Hair follicular keratinocyte (primary cell): Measurements from ENCODE around the gene DPAGT1. TPM values are rescaled to one million over a fixed set of nuclear protein-coding genes. Genes with fewer than 3 reads are reported as not detected.

ENCODE experiments used
- total RNA-seq: library from RNA; depleted of rRNA; stranded (reverse); fragments of >200 nt; gene quantifications from 2 replicates; pipeline ENCODE4 v1.2.3, GENCODE V29; 2015

Gene DPAGT1
- 27.2 and 32.5 TPM in 2 replicates for total RNA-seq

DNA sequence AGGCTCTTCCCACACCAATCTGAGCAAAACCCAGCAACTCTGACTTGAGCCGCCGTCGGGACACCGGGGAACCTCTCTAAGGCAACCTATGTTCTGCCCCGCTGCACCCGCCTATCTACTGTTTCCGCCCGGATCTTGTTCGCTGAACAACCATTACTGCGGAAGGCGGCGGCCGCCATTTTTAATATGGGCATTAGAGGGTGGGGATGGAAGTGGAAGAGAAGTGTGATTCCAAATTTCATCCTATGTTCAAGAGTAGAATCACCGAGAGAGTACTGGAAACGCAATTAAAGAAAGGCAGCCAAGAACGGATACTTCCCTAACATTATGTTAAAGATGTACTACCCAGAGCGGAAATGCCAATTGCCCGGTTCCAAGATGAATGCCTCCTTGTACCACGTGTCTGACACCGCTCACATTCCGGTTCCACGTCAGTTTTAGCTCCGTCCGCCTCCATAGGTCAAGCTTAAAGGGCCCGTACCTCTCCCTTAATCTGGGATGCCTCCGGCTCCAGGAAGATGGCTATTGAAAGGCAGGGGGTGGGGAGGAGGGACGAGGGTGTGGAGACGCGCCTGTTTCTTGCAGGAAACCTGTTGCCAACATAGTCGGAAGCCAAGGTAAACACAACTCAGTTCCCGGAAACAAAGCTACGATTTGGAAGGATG is at the start of gene DPAGT1:
TSS of gene DPAGT1 (minus strand) at position 95 of the 665 bp plus-strand sequence. CDS start 198 bp downstream, outside the sequence.

DNA sequence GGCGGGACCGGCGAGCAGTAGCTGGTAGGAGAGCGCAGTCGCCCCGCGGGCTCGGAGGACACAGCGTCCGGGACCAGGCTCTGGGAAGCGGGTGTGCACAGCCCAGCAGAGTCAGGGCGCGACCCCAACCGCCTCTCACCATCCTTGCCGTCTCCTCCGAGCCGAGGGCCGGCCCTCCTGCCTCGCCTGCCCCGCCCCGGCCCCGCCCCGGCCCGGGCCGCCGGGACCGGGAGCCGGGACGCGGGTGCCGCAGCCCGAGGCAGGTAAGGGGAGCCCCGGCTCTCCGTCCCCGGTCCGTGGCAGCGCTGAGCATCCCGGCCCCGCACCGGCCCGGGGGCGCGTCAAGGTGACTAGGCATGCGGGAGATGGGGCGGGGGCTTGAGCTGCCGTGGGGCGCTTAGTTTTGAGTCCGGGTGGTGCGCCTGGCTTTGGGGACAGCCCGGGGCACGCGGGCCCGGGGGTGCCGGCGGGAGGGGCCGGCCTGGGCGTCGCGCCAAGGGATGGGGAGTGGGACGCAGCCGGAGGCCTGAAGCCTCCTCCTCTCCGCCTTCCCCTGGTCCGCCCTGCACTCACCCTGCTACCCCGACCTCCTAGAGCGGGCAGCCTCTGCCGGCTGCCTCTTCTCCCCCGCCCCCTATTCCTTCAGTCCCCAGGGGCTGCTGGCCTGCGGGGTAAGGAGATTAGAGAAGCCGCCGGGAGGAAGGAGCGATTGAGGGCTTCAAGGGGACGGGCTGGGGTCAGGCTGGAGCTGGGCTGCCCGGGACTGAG is 47.5 kb upstream of the DPAGT1 start, which contains the start of gene ABCG4:
TSS of gene ABCG4 (plus strand) at position 35 of the 768 bp plus-strand sequence. CDS start 914 bp downstream, outside the sequence.

DNA sequence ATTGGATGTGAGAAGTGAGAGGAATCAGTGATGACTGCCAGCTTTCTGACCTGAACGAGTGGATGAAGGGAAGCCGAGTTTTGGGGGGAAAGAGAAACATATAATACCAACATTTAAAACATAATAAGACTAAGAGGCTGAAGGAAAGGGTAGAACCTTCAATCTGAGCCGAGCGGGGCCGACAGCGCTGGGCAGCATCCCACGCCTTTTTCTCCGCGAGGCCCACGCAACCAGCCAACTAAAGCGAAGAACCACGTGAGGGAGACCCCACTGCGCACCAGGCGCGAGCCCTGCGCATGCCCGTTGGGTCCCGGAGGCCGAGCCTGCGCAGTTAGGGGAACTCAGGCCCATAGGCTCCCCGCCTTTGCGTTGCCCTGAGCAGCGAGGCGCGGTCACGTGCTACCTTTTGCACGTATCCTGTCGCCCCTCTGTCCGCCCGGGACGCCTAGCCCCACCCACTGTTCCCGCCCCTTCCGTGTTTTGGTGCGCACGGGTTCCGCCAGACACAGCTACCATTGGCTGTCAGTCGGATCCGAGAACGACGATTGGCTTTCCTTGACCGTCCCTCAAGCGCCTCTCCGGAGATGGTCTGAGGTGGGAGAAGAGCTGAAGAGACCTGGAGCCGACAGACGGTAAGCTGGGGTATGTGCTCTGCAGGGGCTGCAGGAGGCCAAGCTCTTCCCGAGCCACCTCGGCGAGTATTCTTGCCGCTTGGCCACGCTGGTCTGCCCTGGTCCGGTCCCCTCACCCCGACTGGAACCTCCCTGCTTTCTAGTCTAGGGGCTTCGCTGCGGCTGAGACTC is 19.6 kb upstream of the DPAGT1 start, which contains the start of gene HINFP:
TSS of gene HINFP (plus strand) at position 573 of the 803 bp plus-strand sequence. CDS start 5,365 bp downstream, outside the sequence.

DNA sequence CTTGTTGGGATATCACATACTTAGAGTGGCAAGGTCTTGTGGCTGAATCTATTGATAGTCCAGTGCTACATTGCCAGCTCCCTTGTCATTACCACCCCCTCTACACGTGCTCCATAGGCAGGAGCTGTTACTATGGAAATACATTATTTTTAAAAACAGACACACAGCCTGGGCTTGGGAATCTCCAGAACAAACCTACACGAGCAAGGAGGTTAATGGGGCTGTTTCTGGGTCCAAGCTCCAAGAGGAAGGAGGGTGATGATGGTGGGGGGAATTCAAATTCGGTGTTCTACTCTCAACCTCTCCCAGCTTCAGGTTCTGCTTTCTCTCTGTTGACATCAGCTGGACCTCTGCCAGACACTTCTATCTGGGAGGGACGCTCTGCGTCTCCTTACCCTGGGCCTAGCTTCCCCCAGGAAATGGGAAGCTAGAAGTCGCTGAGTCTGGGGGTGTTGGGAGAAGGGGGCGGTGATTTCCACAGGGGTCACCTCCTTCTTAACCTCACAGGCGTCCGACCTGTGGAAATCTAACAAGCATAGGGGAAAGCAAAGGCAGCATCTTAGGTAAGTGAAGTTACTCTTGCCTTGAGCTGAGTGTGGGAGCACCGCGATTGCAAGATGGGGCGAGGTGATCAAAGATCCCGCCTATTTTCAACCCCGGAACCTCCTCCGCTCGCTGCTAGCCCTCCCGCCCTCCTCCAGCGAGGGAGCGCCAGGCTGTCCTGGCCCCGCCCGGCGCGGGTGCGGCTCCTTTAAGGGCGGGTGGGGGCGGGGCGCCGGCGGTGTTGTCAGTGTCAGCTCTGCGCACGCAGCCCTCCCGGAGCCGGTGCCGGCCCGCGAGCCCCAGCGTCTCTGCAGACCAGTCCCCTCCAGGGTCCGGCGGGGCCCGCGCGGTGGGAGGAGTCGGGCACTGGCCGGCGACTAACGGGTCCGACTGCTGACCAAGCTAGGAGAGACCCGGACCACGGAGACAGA is 5.2 kb upstream of the DPAGT1 start, which contains the start of gene C2CD2L:
TSS of gene C2CD2L (plus strand) at position 781 of the 974 bp plus-strand sequence. CDS start 398 bp downstream, outside the sequence.

DNA sequence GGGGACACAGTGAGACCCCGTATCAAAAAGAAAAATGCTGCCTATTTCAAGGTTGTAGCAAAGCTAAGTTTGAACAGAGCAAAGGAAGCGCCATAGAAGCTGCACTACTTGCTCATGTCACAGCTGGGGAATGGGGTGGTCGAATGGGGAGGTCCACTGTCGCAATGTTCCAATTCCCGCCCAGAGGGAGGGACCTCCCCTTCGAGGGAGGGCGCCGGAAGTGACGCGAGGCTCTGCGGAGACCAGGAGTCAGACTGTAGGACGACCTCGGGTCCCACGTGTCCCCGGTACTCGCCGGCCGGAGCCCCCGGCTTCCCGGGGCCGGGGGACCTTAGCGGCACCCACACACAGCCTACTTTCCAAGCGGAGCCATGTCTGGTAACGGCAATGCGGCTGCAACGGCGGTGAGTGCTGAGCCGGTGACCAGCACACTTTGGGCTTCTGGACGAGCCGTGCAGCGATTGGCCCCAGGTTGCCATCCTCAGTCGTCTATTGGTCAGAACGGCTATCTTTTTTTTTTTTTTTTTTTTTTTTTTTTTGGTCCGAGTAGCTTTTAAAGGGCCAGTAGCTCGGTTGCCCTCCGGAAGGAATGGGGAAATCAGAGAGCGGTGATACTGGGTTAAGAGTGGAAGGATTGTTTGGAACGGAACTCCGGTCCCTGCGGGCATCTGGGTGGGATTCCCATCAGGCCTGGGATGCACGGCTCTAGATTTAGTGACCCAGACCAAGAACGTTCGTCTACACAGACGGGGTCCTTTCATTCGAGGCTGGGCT is 16.8 kb downstream of the DPAGT1 start, which contains the start of gene HMBS:
TSS of gene HMBS (plus strand) at position 219 of the 774 bp plus-strand sequence. CDS start at position 372, 153 bp downstream.

DNA sequence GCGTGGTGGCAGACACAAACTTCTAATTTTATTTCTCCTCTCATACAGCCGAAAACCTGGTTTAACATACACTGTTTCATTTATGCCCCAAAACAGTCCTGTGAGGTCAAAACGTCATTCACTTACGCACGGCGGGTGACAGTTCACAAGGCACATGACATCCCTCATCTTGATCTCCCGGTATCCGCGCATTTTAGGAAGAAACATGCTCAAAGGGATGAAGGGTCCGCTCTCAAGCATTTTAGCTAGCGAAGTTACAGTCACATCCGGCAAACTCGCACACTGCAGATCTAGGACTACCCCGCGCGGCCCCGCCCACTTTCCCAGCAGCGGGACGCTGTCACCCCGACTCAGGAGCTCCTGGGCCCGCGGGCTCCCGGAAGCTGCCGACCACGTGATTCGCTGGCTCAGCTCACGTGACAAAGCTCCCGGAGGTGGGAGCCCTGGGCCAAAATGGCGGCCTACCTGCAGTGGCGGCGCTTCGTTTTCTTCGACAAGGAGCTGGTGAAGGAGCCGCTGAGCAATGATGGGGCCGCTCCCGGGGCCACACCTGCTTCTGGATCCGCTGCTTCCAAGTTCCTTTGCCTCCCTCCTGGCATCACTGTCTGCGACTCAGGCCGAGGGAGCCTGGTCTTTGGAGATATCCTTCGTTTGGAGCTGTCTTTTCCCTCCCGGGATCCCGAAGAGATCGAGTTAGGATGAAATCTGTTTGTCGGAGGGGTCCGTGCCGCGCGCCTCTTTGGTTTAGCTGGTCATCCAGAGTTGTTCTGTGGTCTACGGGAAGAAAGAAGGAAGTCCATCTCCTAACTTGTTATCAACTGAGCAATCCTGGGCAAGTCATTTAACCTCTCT is 34.1 kb downstream of the DPAGT1 start, which contains the start of gene VPS11:
TSS of gene VPS11 (plus strand) at position 448 of the 852 bp plus-strand sequence. CDS start at position 454, 6 bp downstream.

DNA sequence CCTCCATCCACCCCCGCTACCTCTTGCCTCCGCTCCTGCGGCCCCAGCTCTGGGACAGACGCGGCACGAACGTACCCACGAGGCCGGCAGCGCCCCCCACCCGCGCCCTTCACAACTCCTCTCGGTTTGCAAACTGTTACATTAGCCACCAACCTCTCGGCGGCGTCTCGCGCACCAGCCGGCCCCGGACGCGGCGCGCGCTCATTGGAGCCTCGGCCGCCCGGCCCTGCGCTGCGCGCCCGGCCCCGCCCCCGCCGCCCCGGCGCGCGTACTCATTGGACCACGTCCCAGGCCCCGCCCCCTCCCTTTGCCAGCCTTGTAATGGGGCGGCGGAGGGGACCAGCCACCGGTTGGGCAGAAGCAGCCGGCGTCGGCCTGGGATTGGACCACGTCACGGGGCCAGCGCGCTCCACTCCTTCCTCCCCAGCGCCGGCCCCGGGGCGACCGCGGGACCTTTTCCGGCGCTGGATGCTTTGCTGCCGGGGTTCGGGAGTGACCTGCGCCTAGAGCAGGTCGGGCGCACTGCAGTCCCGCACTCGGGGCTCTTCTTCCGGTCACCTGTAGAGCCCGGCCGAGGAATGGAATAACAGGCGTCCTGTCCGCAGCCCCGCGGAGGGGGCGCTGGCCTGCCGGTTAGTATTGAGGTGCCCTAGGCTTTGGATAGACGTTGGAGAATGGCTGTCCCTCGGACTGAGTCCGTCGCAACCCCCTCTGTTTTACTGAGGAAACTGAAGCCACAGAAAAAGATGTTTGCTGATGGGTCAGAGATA is 44.5 kb downstream of the DPAGT1 start, which contains the start of gene HYOU1:
TSS of gene HYOU1 (minus strand) at position 206 of the 770 bp plus-strand sequence. CDS start 1,045 bp downstream, outside the sequence.

Other genes with a start within 250 kb of the DPAGT1 start
- gene CXCR5, start 218.0 kb downstream of the DPAGT1 start, total RNA-seq: not detected in 2 replicates
- 23.8 and 25.0 TPM in 2 replicates for gene BCL9L, start 175.9 kb downstream of the DPAGT1 start, total RNA-seq
- gene UPK2, start 145.6 kb downstream of the DPAGT1 start, total RNA-seq: 0.30 TPM in 1 of 2 replicates, not detected in the other
- not detected in 2 replicates for gene FOXR1, start 130.1 kb downstream of the DPAGT1 start, total RNA-seq
- gene CENATAC, start 103.7 kb downstream of the DPAGT1 start, total RNA-seq: 5.2 and 7.8 TPM in 2 replicates
- gene RPS25, start 83.5 kb downstream of the DPAGT1 start, total RNA-seq: 2,303 and 2,652 TPM in 2 replicates
- gene TRAPPC4, start 83.1 kb downstream of the DPAGT1 start, total RNA-seq: 85.4 and 97.8 TPM in 2 replicates
- gene SLC37A4, start 71.0 kb downstream of the DPAGT1 start, total RNA-seq: 22.0 and 24.0 TPM in 2 replicates
- gene HYOU1, start 44.6 kb downstream of the DPAGT1 start, total RNA-seq: 214 and 216 TPM in 2 replicates
- gene VPS11, start 34.0 kb downstream of the DPAGT1 start, total RNA-seq: 14.7 and 17.1 TPM in 2 replicates
- 22.5 and 29.3 TPM in 2 replicates for gene HMBS, start 17.0 kb downstream of the DPAGT1 start, total RNA-seq
- gene C2CD2L, start 5.5 kb upstream of the DPAGT1 start, total RNA-seq: 4.5 and 7.3 TPM in 2 replicates
- 8.4 and 13.1 TPM in 2 replicates for gene HINFP, start 19.7 kb upstream of the DPAGT1 start, total RNA-seq
- gene ABCG4, start 47.2 kb upstream of the DPAGT1 start, total RNA-seq: 0.08 and 0.23 TPM in 2 replicates
- gene NLRX1, start 66.9 kb upstream of the DPAGT1 start, total RNA-seq: 13.6 and 18.8 TPM in 2 replicates
- 0.16 TPM in 1 of 2 replicates, not detected in the other for gene NHERF4, start 83.6 kb upstream of the DPAGT1 start, total RNA-seq
- gene CBL, start 104.5 kb upstream of the DPAGT1 start, total RNA-seq: 13.4 and 17.3 TPM in 2 replicates
- 409 and 417 TPM in 2 replicates for gene MCAM, start 215.3 kb upstream of the DPAGT1 start, total RNA-seq
- 8.2 and 15.8 TPM in 2 replicates for gene RNF26, start 232.7 kb upstream of the DPAGT1 start, total RNA-seq
- 0.15 and 0.55 TPM in 2 replicates for gene C1QTNF5, start 239.0 kb upstream of the DPAGT1 start, total RNA-seq
- not detected in 2 replicates for gene MFRP, start 244.9 kb upstream of the DPAGT1 start, total RNA-seq